Thoracic aorta (tissue), 2 donors: ENCODE data around the gene ACACA. TPM values are rescaled to one million over a fixed set of nuclear protein-coding genes. Genes with fewer than 3 reads are reported as not detected.

Experiments
- ATAC-seq: fragments of 150-250 bp; one replicate; pipeline ENCODE4 v1.8.0; 2017; ENCODE audit warnings: low read depth; ENCODE audit not compliant: insufficient number of reproducible peaks, low FRiP score
- DNase-seq: peaks from one replicate; pipeline ENCODE4 v3.0.0-alpha.2; 2020; ENCODE audit warnings: low spot score
- H3K27ac ChIP-seq, 2 donors: fragments of 200-600 bp; sonication (generic); 1 replicate in 1 of 2; 2 replicates in 1 of 2; pipeline ENCODE4 v1.5.1; 2016; ENCODE audit warnings: mild to moderate bottlenecking in 2 of 2, moderate library complexity in 2 of 2
- H3K27me3 ChIP-seq: fragments of 200-600 bp; sonication (generic); replicated peaks from 2 replicates; pipeline ENCODE4 v1.6.0; 2016; ENCODE audit warnings: mild to moderate bottlenecking; ENCODE audit not compliant: insufficient read depth
- H3K36me3 ChIP-seq: fragments of 200-600 bp; sonication (generic); one replicate; pipeline ENCODE4 v1.5.1; 2016
- H3K4me1 ChIP-seq, 2 donors: fragments of 200-600 bp; sonication (generic); 1 replicate in 1 of 2; 2 replicates in 1 of 2; pipeline versions ENCODE4 v1.5.1 to v1.6.0; 2016; ENCODE audit warnings: low read depth in 2 of 2, mild to moderate bottlenecking in 1 of 2; ENCODE audit not compliant: control insufficient read depth in 1 of 2
- H3K4me3 ChIP-seq: fragments of 200-600 bp; sonication (generic); 2 replicates; pipeline ENCODE4 v1.5.1; 2016; ENCODE audit warnings: mild to moderate bottlenecking
- H3K9me3 ChIP-seq: fragments of 200-600 bp; sonication (generic); 2 replicates; pipeline ENCODE4 v1.5.1; 2016
- total RNA-seq, 2 donors: library from RNA; depleted of rRNA; stranded (reverse); fragments of >200 nt; gene quantifications; one replicate each; pipeline versions ENCODE4 v1.1.0 to v1.2.3, GENCODE V29; 2016
- TF ChIP-seq, protein P1 (sequence below): fragments of 200-600 bp; sonication (generic); IDR thresholded peaks from one replicate; pipeline ENCODE4 v1.5.1; 2019; ENCODE audit warnings: antibody characterized with exemption

The ACACA gene
- total RNA-seq, 2 donors from 2014 or later = 20.7 to 34.0 TPM

DNA sequence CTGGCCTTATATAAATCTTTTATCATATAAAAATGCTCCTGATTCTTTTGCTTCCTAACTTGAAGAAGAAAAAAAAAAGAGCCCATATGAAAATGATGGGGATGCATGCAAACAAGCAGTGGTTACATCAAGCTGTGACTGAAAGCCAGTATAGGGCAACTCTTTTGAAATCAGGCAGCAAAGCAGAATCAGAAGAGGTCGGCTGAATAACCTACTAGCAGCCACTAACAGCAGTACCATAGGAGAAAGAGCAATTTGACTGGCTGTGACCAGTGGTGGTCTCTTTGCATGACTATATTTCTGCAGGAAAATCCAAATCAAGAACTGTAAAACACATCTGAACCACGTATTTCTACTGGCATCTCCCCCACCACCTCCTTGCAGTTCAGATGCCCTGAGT, 192.7 kb downstream of the ACACA start:
- no peak for DNase-seq
- Histone ChIP-seq H3K9me3 (no peaks in the 10 kb centered on the region), H3K27me3 (no peaks in the 10 kb centered on the region), H3K36me3 (no peaks in the 10 kb centered on the region), H3K27ac (no peak overlapping the region), H3K4me1 (no peaks in the 10 kb centered on the region), H3K4me3 (no peak overlapping the region)
- TF ChIP-seq, protein P1, sequence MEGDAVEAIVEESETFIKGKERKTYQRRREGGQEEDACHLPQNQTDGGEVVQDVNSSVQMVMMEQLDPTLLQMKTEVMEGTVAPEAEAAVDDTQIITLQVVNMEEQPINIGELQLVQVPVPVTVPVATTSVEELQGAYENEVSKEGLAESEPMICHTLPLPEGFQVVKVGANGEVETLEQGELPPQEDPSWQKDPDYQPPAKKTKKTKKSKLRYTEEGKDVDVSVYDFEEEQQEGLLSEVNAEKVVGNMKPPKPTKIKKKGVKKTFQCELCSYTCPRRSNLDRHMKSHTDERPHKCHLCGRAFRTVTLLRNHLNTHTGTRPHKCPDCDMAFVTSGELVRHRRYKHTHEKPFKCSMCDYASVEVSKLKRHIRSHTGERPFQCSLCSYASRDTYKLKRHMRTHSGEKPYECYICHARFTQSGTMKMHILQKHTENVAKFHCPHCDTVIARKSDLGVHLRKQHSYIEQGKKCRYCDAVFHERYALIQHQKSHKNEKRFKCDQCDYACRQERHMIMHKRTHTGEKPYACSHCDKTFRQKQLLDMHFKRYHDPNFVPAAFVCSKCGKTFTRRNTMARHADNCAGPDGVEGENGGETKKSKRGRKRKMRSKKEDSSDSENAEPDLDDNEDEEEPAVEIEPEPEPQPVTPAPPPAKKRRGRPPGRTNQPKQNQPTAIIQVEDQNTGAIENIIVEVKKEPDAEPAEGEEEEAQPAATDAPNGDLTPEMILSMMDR = no peak
- no peak for ATAC-seq

DNA sequence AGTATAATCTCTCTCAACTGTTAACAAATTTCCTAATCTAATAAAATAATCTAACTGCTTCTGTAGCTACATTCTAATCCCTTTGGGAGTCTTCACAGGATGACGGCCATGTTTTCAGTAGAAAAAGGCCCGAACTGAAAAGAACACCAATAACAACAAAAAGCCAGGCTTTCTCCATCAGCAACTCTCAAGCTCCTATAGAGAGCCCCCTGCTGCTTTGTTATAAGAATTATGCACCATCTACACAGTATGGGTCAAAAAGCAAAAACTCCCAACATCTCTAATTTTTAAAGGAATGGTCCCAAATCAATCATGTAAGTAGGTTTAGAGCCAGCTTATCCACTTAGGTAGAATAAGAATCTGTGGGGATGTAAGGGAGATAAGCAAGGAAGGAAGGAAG, 194.5 kb downstream of the ACACA start:
- TF ChIP-seq, protein P1 = no peak
- no peaks in the 10 kb centered on the region for H3K9me3 ChIP-seq
- H3K4me3 ChIP-seq = no peak overlapping the region
- DNase-seq = no peak
- no peak overlapping the region for H3K27ac ChIP-seq
- H3K36me3 ChIP-seq = peaks cover 4% of the 10 kb centered on the region
- ATAC-seq = no peak
- H3K4me1 ChIP-seq = no peaks in the 10 kb centered on the region
- H3K27me3 ChIP-seq = no peaks in the 10 kb centered on the region

DNA sequence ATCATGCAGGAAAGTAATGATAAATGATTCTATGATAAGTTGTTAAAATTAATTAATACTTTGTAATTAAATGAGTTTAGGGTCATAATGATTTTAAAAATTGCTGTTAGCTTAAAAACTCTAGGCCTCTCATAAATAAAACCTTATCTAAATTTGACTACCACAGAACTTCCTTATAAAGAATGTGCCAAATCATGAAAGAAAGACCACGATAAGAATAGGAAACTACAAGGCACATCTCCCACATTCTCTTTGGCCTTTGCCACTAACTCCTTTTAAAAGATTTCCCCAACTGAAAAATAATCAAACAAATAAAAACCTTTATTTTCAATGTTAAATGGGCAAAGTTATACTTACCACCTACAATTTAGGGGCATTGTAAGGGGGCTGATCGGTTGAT, 195.5 kb downstream of the ACACA start:
- ATAC-seq (no peak), DNase-seq (no peak)
- H3K27me3 ChIP-seq = no peaks in the 10 kb centered on the region
- peaks cover 5% of the 10 kb centered on the region for H3K36me3 ChIP-seq
- no peak overlapping the region for H3K27ac ChIP-seq
- H3K9me3 ChIP-seq = no peaks in the 10 kb centered on the region
- no peak overlapping the region for H3K4me3 ChIP-seq
- TF ChIP-seq, protein P1 = no peak
- no peaks in the 10 kb centered on the region for H3K4me1 ChIP-seq

DNA sequence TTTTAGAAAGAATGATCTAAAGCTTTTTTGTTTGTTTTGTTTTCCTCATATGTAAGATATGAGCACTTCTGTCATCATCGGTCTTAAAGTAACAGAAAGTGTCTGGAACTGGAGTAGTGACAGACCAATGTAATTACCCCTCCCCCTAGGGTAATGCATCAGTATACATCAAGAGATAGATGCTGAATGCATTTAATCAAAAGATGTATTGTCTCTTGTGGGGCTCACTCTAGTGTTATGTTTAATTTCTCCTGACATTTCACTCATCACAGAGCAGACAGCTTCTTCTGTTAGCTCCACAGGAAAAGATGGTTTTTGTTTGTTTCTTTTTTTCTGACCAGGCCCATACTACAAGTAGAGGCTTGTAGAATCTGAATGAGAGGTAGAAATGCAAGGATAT, 199.5 kb downstream of the ACACA start:
- TF ChIP-seq, protein P1 = no peak
- no peak for ATAC-seq
- Histone ChIP-seq H3K27ac (no peak overlapping the region), H3K4me1 (no peaks in the 10 kb centered on the region), H3K4me3 (no peak overlapping the region), H3K27me3 (no peaks in the 10 kb centered on the region), H3K9me3 (no peaks in the 10 kb centered on the region), H3K36me3 (peaks cover 19% of the 10 kb centered on the region)
- DNase-seq = no peak

DNA sequence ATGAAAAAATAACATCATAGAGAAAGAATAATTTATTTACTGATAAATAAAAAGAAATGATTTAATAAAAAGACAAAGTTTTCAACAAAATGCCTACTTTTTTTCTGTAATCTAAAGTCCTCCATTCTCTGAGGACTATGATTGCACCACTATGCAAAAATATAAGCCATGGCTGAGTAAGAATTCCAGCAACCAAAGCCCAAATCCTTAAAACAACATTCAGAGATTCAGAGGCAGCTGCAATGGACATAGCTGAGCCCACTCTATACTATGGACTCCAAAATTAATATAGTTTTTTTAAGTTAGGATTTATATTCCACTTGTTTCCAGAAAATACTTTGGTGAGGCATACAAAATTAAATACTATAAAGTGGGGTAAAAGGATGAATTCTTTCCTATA, 200.3 kb downstream of the ACACA start:
- H3K36me3 ChIP-seq = peaks cover 19% of the 10 kb centered on the region
- DNase-seq (no peak), ATAC-seq (no peak)
- H3K4me1 ChIP-seq = no peaks in the 10 kb centered on the region
- H3K27me3 ChIP-seq = no peaks in the 10 kb centered on the region
- H3K27ac ChIP-seq = no peak overlapping the region
- no peak overlapping the region for H3K4me3 ChIP-seq
- TF ChIP-seq, protein P1 = no peak
- H3K9me3 ChIP-seq = no peaks in the 10 kb centered on the region
